H1 (cell line): ENCODE data around the gene TTC3. TPM values are rescaled to one million over a fixed set of nuclear protein-coding genes. Genes with fewer than 3 reads are reported as not detected.

ENCODE experiments used
- CTCF ChIA-PET: fragments of 300-600 bp; sonication (Branson Sonifier 250); formaldehyde crosslinking; loops from one replicate; lab custom pipeline; 2021; ENCODE audit not compliant: partially characterized antibody; lab: Charles Lee
- POLR2A ChIA-PET: fragments of 300-600 bp; sonication (Branson Sonifier 250); formaldehyde crosslinking; loops from one replicate; lab custom pipeline; 2021; ENCODE audit warnings: inconsistent platforms; ENCODE audit not compliant: partially characterized antibody; lab: Charles Lee
- DNase-seq, 2 experiments: peaks; one replicate each; pipeline versions ENCODE4 v3.0.0 to v3.0.0-alpha.2; 2010 to 2022; ENCODE audit warnings: low spot score in 2 of 2, low read depth in 1 of 2, mixed read lengths in 1 of 2
- FAIRE-seq: peaks from 2 replicates; lab custom pipeline; 2011; peaks lifted over from hg19 to GRCh38; lab: Jason Lieb, UNC
- H2AFZ ChIP-seq: 2 replicates; pipeline ENCODE4 v1.8.1; 2012; ENCODE audit warnings: low read length, inconsistent platforms
- H2AK5ac ChIP-seq: 2 replicates; pipeline ENCODE4 v1.6.1; 2013; ENCODE audit warnings: low read depth, low read length
- H2BK120ac ChIP-seq: replicated peaks from 2 replicates; pipeline ENCODE3; 2013; ENCODE audit warnings: low read depth, low read length, inconsistent platforms
- H2BK12ac ChIP-seq: 2 replicates; pipeline ENCODE4 v1.6.1; 2013; ENCODE audit warnings: low read depth, low read length
- H2BK15ac ChIP-seq: 2 replicates; pipeline ENCODE4 v1.6.1; 2013; ENCODE audit warnings: low read length
- H2BK20ac ChIP-seq: 2 replicates; pipeline ENCODE4 v1.6.1; 2013; ENCODE audit warnings: low read length
- H2BK5ac ChIP-seq: 2 replicates; pipeline ENCODE4 v1.6.1; 2013; ENCODE audit warnings: low read depth, low read length
- H3K14ac ChIP-seq: 2 replicates; pipeline ENCODE4 v1.6.1; 2013; ENCODE audit warnings: inconsistent platforms; ENCODE audit not compliant: insufficient read length
- H3K18ac ChIP-seq: 2 replicates; pipeline ENCODE4 v1.6.1; 2013; ENCODE audit warnings: low read length; ENCODE audit errors: extremely low read depth
- H3K23ac ChIP-seq: 2 replicates; pipeline ENCODE4 v1.6.1; 2013; ENCODE audit warnings: inconsistent platforms; ENCODE audit not compliant: insufficient read length
- H3K23me2 ChIP-seq: 2 replicates; pipeline ENCODE4 v1.6.1; 2013; ENCODE audit warnings: low read depth, low read length
- H3K27ac ChIP-seq: 2 replicates; pipeline ENCODE4 v1.6.1; 2011; ENCODE audit warnings: low read depth, low read length, inconsistent platforms
- H3K27me3 ChIP-seq, 4 experiments: replicated peaks in 1 of 4; 1 replicate in 1 of 4; 2 replicates in 3 of 4; pipeline versions ENCODE4 v1.6.1 to v1.8.1; 2011 to 2013; ENCODE audit warnings: low read length in 3 of 4, mild to moderate bottlenecking in 3 of 4, inconsistent platforms in 2 of 4, mixed read lengths in 2 of 4, moderate library complexity in 1 of 4; ENCODE audit not compliant: control insufficient read depth in 3 of 4, insufficient read depth in 3 of 4; ENCODE audit errors: extremely low read depth in 1 of 4
- H3K36me3 ChIP-seq, 4 experiments: 2 replicates each; pipeline versions ENCODE4 v1.6.1 to v1.8.1; 2011 to 2013; ENCODE audit warnings: mild to moderate bottlenecking in 4 of 4, low read length in 3 of 4, moderate library complexity in 2 of 4, control low read depth in 1 of 4, inconsistent platforms in 1 of 4; ENCODE audit not compliant: insufficient read depth in 4 of 4, control insufficient read depth in 2 of 4
- H3K4ac ChIP-seq: replicated peaks from 2 replicates; pipeline ENCODE3; 2013; ENCODE audit warnings: low read length, low read depth, mixed read lengths, inconsistent platforms; ENCODE audit not compliant: insufficient read length
- H3K4me1 ChIP-seq, 4 experiments: replicated peaks in 1 of 4; 1 replicate in 1 of 4; 2 replicates in 3 of 4; pipeline versions ENCODE4 v1.6.1 to v1.8.1; 2011 to 2013; ENCODE audit warnings: low read length in 3 of 4, inconsistent platforms in 2 of 4, mixed read lengths in 1 of 4; ENCODE audit not compliant: insufficient read depth in 4 of 4, control insufficient read depth in 3 of 4
- H3K4me2 ChIP-seq, 2 experiments: 2 replicates each; pipeline versions ENCODE4 v1.6.1 to v1.8.1; 2011 to 2013; ENCODE audit warnings: low read depth in 2 of 2, low read length in 2 of 2, control low read depth in 1 of 2, inconsistent platforms in 1 of 2, mild to moderate bottlenecking in 1 of 2; ENCODE audit not compliant: insufficient read depth in 1 of 2
- H3K4me3 ChIP-seq, 4 experiments: fragments of 200-600, 300-600 bp in 1 of 4; sonication (generic), shearing (Covaris generic), sonication (Bioruptor Twin) in 1 of 4; 2 replicates each; pipeline versions ENCODE4 v1.5.1 to v1.8.1; 2011 to 2016; ENCODE audit warnings: low read length in 4 of 4, low read depth in 3 of 4, control low read depth in 2 of 4, inconsistent platforms in 2 of 4, mild to moderate bottlenecking in 2 of 4, mixed read lengths in 1 of 4, moderate library complexity in 1 of 4; ENCODE audit not compliant: insufficient read depth in 2 of 4; ENCODE audit errors: extremely low read depth in 1 of 4
- H3K56ac ChIP-seq: replicated peaks from 2 replicates; pipeline ENCODE3; 2013; ENCODE audit warnings: low read depth, mild to moderate bottlenecking, mixed read lengths, low read length, inconsistent platforms; ENCODE audit not compliant: insufficient read length
- H3K79me1 ChIP-seq: 2 replicates; pipeline ENCODE4 v1.6.1; 2013; ENCODE audit warnings: low read depth, low read length, control low read depth
- H3K79me2 ChIP-seq, 2 experiments: 2 replicates each; pipeline versions ENCODE4 v1.6.1 to v1.8.1; 2012 to 2013; ENCODE audit warnings: low read length in 2 of 2, mild to moderate bottlenecking in 2 of 2, inconsistent platforms in 1 of 2; ENCODE audit not compliant: insufficient read depth in 2 of 2, control insufficient read depth in 1 of 2
- H3K9ac ChIP-seq, 4 experiments: replicated peaks in 1 of 4; 1 replicate in 1 of 4; 2 replicates in 3 of 4; pipeline versions ENCODE4 v1.6.1 to v1.8.1; 2011 to 2013; ENCODE audit warnings: low read depth in 3 of 4, low read length in 3 of 4, control low read depth in 2 of 4, mild to moderate bottlenecking in 2 of 4, moderate library complexity in 2 of 4, inconsistent platforms in 1 of 4; ENCODE audit errors: extremely low read depth in 1 of 4
- H3K9me3 ChIP-seq, 2 experiments: 2 replicates each; pipeline versions ENCODE4 v1.6.1 to v1.8.1; 2012 to 2013; ENCODE audit warnings: mild to moderate bottlenecking in 2 of 2, moderate library complexity in 2 of 2, control low read depth in 1 of 2, inconsistent platforms in 1 of 2, low read depth in 1 of 2, low read length in 1 of 2, mixed read lengths in 1 of 2; ENCODE audit not compliant: insufficient read depth in 2 of 2
- H4K20me1 ChIP-seq, 2 experiments: replicated peaks in 1 of 2; 2 replicates each; pipeline versions ENCODE3 to v1.8.1; 2011 to 2013; ENCODE audit warnings: inconsistent platforms in 2 of 2, low read length in 2 of 2, mild to moderate bottlenecking in 1 of 2; ENCODE audit not compliant: insufficient read depth in 2 of 2, control insufficient read depth in 1 of 2
- H4K5ac ChIP-seq: 2 replicates; pipeline ENCODE4 v1.6.1; 2013; ENCODE audit warnings: low read length, low read depth, mixed read lengths, inconsistent platforms; ENCODE audit not compliant: insufficient read length
- H4K8ac ChIP-seq: 2 replicates; pipeline ENCODE4 v1.8.0; 2013; ENCODE audit warnings: mild to moderate bottlenecking, moderate library complexity, low read length, inconsistent platforms; ENCODE audit not compliant: insufficient read depth; ENCODE audit errors: extremely low read depth
- H4K91ac ChIP-seq: replicated peaks from 2 replicates; pipeline ENCODE3; 2013; ENCODE audit warnings: low read length, mixed read lengths, inconsistent platforms; ENCODE audit not compliant: insufficient read length
- CBX8 ChIP-seq: fragments of 300-800, 300-1000 bp; sonication (generic); IDR thresholded peaks from 2 replicates; pipeline ENCODE4 v1.7.1; 2016; ENCODE audit warnings: low read depth, low read length, borderline replicate concordance
- CEBPB ChIP-seq: IDR thresholded peaks from 2 replicates; pipeline ENCODE4 v1.6.1; 2012; ENCODE audit warnings: low read depth, low read length
- HDAC2 ChIP-seq, 2 experiments: fragments of 300-600 bp in 1 of 2; sonication (generic) in 1 of 2; IDR thresholded peaks; 2 replicates each; pipeline ENCODE4 v1.6.1; 2011 to 2012; ENCODE audit warnings: low read depth in 2 of 2, low read length in 2 of 2, mild to moderate bottlenecking in 2 of 2, moderate library complexity in 2 of 2, borderline replicate concordance in 1 of 2, inconsistent platforms in 1 of 2
- POLR2A ChIP-seq, 2 experiments: IDR thresholded peaks; 1 replicate in 1 of 2; 2 replicates in 1 of 2; pipeline ENCODE4 v1.6.1; 2011; ENCODE audit warnings: low read depth in 2 of 2, low read length in 2 of 2, mild to moderate bottlenecking in 2 of 2; ENCODE audit errors: control extremely low read depth in 1 of 2
- SIX5 ChIP-seq: IDR thresholded peaks from 2 replicates; pipeline ENCODE4 v1.6.1; 2011; ENCODE audit warnings: mild to moderate bottlenecking, low read depth, low read length
- polyA plus RNA-seq, 7 experiments: library from polyadenylated mRNA; depleted of rRNA in 3 of 7; stranded (reverse) in 5 of 7; unstranded in 2 of 7; fragments of >200 nt in 5 of 7; fragments of 200-250 nt in 2 of 7; gene quantifications; 1 replicate in 5 of 7; 2 replicates in 1 of 7; 4 replicates in 1 of 7; pipeline versions ENCODE4 v1.2.1 to v1.2.3, GENCODE V29; 2011 to 2013; ENCODE audit warnings: missing spikeins in 2 of 7, mixed read lengths in 2 of 7
- total RNA-seq: library from RNA; stranded (reverse); fragmentation: NEBNext Ultra II Directional; extraction: Animal tissue kit (Norgen Biotek cat#: 25700); gene quantifications from 2 replicates; pipeline ENCODE4 v1.2.1, GENCODE V29; 2021
- TF ChIP-seq, protein P1 (sequence below): IDR thresholded peaks from 2 replicates; pipeline ENCODE4 v1.6.1; 2012; ENCODE audit warnings: low read length, inconsistent platforms

The TTC3 gene
- total and polyA plus RNA-seq, 2 of the 8 experiments (the other 6 are each of a cell fraction or from before 2014, with no cell fraction given) = 11.0 to 36.2 TPM

DNA sequence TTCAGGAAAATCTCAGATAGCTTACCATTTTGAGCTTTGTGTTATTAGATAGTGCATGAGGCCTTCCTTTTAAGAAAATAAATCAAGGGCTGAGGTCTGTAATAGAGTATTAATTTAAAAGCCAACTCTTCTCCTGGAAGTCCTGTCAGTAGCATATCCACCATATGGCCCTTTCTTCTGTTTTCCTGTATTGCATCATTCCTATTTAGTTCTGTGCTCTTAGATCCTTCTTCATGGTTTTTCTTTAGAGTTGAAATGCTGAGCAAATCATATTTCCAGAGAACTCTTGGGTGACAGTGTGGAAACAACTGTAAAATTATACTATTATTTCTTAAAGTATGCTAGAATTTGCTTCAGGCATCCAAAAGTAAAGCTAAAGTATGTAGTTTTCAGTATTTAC is 91.7 kb downstream of the TTC3 start:
- CTCF ChIA-PET = interaction anchor here (0.7 to 1.3 kb wide), 4 partner anchors 17 to 218 kb away, joined by 3 to 4 read pairs (median 3); no protein-coding TSS in a partner anchor
- no peak overlapping the region for H4K8ac ChIP-seq
- no peak overlapping the region for H3K4ac ChIP-seq

More for the DNA sequence above, 91.7 kb downstream of the TTC3 start:
- Histone ChIP-seq H3K23me2 (no peaks in the 10 kb centered on the region), H4K91ac (no peak overlapping the region), H4K5ac (no peak overlapping the region), H3K14ac (no peak overlapping the region), H3K56ac (no peak overlapping the region), H3K4me1 (no peaks in the 10 kb centered on the region), H2BK120ac (no peak overlapping the region), H4K20me1 (no peaks in the 10 kb centered on the region), H2BK12ac (no peak overlapping the region), H3K4me2 (no peak overlapping the region), H3K23ac (no peak overlapping the region), H3K18ac (no peak overlapping the region), H3K36me3 (peaks cover 0 to 9% (median 1%) of the 10 kb centered on the region in 4 experiments; a peak in 2 of 8 replicates), H2BK20ac (no peak overlapping the region), H3K4me3 (no peak overlapping the region), H2BK5ac (no peak overlapping the region), H3K9me3 (no peaks in the 10 kb centered on the region), H3K79me1 (no peaks in the 10 kb centered on the region), H2AFZ (no peak overlapping the region), H3K79me2 (no peaks in the 10 kb centered on the region), H3K27me3 (no peaks in the 10 kb centered on the region), H2BK15ac (no peak overlapping the region), H3K27ac (no peak overlapping the region), H3K9ac (no peak overlapping the region), H2AK5ac (no peak overlapping the region)
- DNase-seq (no peak), FAIRE-seq (no peak)
- TF ChIP-seq SIX5 (no peak), CEBPB (no peak; the same call in 1 of the 2 replicates), POLR2A (IDR thresholded peaks at IDR 0.05; ENCODE audit: control extremely low read depth in 1 of 2, low read depth in 2 of 2, low read length in 2 of 2) (no peak), HDAC2 (IDR thresholded peaks at IDR 0.05; ENCODE audit: borderline replicate concordance in 1 of 2, low read depth in 2 of 2, low read length in 2 of 2) (no peak), CBX8 (no peak)
- TF ChIP-seq, protein P1, sequence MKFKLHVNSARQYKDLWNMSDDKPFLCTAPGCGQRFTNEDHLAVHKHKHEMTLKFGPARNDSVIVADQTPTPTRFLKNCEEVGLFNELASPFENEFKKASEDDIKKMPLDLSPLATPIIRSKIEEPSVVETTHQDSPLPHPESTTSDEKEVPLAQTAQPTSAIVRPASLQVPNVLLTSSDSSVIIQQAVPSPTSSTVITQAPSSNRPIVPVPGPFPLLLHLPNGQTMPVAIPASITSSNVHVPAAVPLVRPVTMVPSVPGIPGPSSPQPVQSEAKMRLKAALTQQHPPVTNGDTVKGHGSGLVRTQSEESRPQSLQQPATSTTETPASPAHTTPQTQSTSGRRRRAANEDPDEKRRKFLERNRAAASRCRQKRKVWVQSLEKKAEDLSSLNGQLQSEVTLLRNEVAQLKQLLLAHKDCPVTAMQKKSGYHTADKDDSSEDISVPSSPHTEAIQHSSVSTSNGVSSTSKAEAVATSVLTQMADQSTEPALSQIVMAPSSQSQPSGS = no peak
- POLR2A ChIA-PET = no interaction called here
